ENCODE data around the gene LENG1. TPM values are rescaled to one million over a fixed set of nuclear protein-coding genes. Genes with fewer than 3 reads are reported as not detected.
A peak's percentile ranks its signal among the peaks of the same experiment; 100 is the strongest.

Gene LENG1
- total and polyA plus RNA-seq, 12 donors: 5.4 to 16.9 (median 7.2) TPM

DNA sequence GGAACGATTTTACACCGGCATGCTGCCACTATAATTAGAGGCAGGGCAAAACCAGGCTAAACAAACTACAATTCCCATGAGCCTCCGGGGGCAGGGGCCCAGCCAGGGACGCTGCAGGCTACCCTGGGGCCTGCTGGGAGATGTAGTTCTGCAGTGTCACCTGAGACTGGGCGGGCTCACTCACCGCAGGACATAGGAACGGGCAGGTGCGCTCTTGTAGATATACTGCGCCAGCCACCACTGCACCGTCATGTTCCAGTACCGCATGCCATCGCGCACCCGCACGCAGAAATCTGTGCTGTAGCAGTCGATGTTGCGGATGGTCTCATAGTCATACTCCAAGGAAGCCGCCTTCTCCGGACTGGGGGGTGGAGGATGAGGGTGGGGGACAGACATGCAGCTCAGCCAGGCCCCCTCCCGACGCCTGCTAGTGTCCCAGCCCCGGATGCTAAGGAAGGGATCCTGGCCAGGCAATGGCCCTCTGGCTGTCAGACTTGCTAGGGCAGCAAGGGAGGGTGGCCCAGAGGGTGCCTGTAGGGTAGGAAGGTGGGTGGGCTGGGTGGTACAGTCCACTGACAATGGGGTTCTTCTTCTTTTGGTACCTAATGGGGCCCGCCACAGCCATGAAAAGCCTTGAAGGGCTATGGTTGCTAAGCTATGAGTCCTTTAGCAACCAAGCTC, 19.2 kb upstream of the LENG1 start:
- DNase-seq (no peak), ATAC-seq (peak; percentile 56 to 84 (median 75))
- H3K27ac ChIP-seq: no peak overlapping the region
- 67 to 76% methylated on average over 23 of the region's 23 CpGs for WGBS, 2 donors
- TF ChIP-seq, protein P1, sequence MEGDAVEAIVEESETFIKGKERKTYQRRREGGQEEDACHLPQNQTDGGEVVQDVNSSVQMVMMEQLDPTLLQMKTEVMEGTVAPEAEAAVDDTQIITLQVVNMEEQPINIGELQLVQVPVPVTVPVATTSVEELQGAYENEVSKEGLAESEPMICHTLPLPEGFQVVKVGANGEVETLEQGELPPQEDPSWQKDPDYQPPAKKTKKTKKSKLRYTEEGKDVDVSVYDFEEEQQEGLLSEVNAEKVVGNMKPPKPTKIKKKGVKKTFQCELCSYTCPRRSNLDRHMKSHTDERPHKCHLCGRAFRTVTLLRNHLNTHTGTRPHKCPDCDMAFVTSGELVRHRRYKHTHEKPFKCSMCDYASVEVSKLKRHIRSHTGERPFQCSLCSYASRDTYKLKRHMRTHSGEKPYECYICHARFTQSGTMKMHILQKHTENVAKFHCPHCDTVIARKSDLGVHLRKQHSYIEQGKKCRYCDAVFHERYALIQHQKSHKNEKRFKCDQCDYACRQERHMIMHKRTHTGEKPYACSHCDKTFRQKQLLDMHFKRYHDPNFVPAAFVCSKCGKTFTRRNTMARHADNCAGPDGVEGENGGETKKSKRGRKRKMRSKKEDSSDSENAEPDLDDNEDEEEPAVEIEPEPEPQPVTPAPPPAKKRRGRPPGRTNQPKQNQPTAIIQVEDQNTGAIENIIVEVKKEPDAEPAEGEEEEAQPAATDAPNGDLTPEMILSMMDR (IDR thresholded peaks at IDR 0.05): no peak
- H3K9me3 ChIP-seq: no peaks in the 10 kb centered on the region
- intact Hi-C loops (cut with DNase I): no loop called here
- peaks cover 0 to 72% (median 0%) of the 10 kb centered on the region in 9 donors for H3K36me3 ChIP-seq
- no peaks in the 10 kb centered on the region for H3K4me1 ChIP-seq
- H3K4me3 ChIP-seq: no peak overlapping the region
- H3K27me3 ChIP-seq: peaks cover 0 to 5% (median 0%) of the 10 kb centered on the region in 7 donors

DNA sequence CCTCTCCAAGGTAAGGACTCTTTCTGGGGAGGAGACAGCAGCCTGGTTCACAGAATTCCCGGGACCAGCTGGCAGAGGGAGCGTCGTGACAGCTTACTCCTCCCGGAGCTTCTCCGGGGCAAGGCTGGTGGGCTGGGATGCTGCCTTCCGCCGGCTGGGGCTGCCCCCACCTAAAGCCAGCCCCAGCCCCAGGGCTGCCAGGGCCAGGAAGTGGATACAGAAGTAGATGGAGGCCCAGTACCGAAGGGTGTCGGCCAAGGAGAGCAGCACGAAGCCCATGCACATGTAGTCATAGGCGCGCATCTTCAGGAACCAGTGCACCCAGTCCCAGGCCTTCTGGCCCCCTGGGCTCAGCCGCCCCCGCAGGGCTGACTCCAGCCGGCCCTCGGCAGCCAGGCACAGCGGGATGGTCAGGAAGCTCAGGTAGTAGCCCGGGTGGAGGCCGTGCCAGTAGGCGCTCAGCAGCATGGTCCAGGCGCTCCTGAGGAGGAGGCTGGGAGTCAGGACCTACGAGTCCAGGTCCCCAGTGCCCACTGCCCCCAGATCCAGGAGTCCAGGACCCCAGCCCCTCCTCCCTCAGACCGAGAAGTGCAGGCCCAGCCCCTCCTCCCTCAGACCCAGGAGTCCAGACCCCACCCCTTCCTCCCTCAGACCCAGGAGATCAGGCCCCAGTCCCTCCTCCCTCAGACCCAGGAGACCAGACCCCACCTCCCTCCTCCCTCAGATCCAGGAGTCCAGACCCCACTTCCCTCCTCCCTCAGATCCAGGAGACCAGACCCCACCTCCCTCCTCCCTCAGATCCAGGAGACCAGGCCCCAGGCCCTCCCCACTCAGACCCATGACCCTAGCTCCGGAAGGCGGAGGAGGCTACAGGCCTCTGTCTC, 14.7 kb upstream of the LENG1 start:
- H3K27me3 ChIP-seq: peaks cover 0 to 16% (median 12%) of the 10 kb centered on the region in 7 donors
- DNase-seq (no peak), ATAC-seq (peak in 3 of 8 donors; percentile 7 to 27 (median 12))
- intact Hi-C loops (cut with DNase I): loop anchor here in 1 of 10 donors (5.0 kb wide), 1 partner anchor 58 kb away; no protein-coding TSS in a partner anchor
- 69 to 74% methylated on average over 24 to 25 of the region's 25 CpGs for WGBS, 2 donors
- peaks cover 0 to 9% (median 0%) of the 10 kb centered on the region in 9 donors for H3K4me1 ChIP-seq
- no peaks in the 10 kb centered on the region for H3K9me3 ChIP-seq
- TF ChIP-seq, protein P1 (IDR thresholded peaks at IDR 0.05): no peak
- no peak overlapping the region for H3K27ac ChIP-seq
- H3K4me3 ChIP-seq: no peak overlapping the region
- peaks cover 0 to 35% (median 0%) of the 10 kb centered on the region in 9 donors for H3K36me3 ChIP-seq

DNA sequence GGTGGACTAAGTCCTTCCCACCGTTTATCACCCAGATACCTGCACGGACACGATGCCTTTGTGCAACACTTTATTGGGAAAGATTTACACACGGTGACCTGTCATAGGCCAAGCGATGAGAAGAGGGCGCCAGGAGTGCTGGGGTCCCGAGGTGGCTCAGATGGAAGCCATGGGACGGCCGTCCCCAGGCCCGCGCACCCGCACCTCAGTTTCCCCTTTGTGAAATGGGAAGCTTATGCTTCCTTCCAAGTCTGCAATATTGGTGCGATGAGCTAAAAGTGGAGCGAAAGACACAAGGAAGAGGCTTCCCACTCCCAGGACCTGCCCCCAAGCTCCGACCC, 13.8 kb upstream of the LENG1 start:
- intact Hi-C loops (cut with DNase I): loop anchor here in 1 of 10 donors (5.0 kb wide), 1 partner anchor 59 kb away; no protein-coding TSS in a partner anchor
- peaks cover 0 to 16% (median 12%) of the 10 kb centered on the region in 7 donors for H3K27me3 ChIP-seq
- peaks cover 0 to 26% (median 0%) of the 10 kb centered on the region in 9 donors for H3K36me3 ChIP-seq
- H3K9me3 ChIP-seq: no peaks in the 10 kb centered on the region
- TF ChIP-seq, protein P1 (IDR thresholded peaks at IDR 0.05): no peak
- WGBS, 2 donors: 35 to 42% methylated on average over 15 of the region's 15 CpGs
- H3K4me3 ChIP-seq: peak overlapping the region in 5 of 10 donors; percentile 15 to 48 (median 38)
- no peak for DNase-seq
- H3K4me1 ChIP-seq: peaks cover 0 to 11% (median 2%) of the 10 kb centered on the region in 9 donors
- ATAC-seq: no peak
- H3K27ac ChIP-seq: peak overlapping the region in 3 of 10 donors; percentile 56 to 73 (median 69)

Data from heart right ventricle (tissue), 16 donors.